ENCODE results near the gene CHRNE. TPM values are rescaled to one million over a fixed set of nuclear protein-coding genes. Genes with fewer than 3 reads are reported as not detected.

The CHRNE gene
- total and polyA plus RNA-seq, 2 of the 4 experiments (the other 2 are of a cell fraction) = under 0.01 to 0.21 TPM

GRCh38 chr17:4950075-4950745 is 47.3 kb upstream of the CHRNE start:
- ChIA-PET POLR2A (ENCODE audit: unreplicated experiment) (interaction anchor here (0.8 to 3.5 kb wide), 3 partner anchors 16 to 117 kb away, joined by 4 to 19 read pairs (median 8); partner anchors contain the start of gene SPAG7), CTCF (no interaction called here)
- peak overlapping the region; percentile 91 for H3K23ac ChIP-seq (ENCODE audit: low read depth, low read length)
- peak overlapping the region; percentile 99 for H3K4ac ChIP-seq (ENCODE audit: low read depth, low read length)
- peak overlapping the region; percentile 97 for H2AK5ac ChIP-seq (ENCODE audit: low read depth, low read length)
- in situ Hi-C loops (cut with MboI; ENCODE audit: low sequenced_read_pairs) (no loop called here), intact Hi-C loops (cut with micrococcal nuclease) (no loop called here), dilution Hi-C loops (cut with HindIII; ENCODE audit: low sequenced_read_pairs, unreplicated experiment) (no loop called here)
- 6% methylated on average over 5 of the region's 52 CpGs; no CpG with 5 or more reads in 1 of the 2 experiments for WGBS, 2 experiments (ENCODE audit: extremely low coverage in 2 of 2, insufficient read length in 1 of 2)
- no peaks in the 10 kb centered on the region for H3K9me3 ChIP-seq (ENCODE audit: control insufficient read depth, insufficient read depth, low read length)
- H4K8ac ChIP-seq (ENCODE audit: low read depth in 2 of 2, low read length in 2 of 2) = peak overlapping the region; percentile 95 to 97
- H4K20me1 ChIP-seq (ENCODE audit: insufficient read depth, low read length) = peaks cover 33% of the 10 kb centered on the region
- peaks cover 23% of the 10 kb centered on the region; the same call in 1 of the 2 replicates for H3K9me1 ChIP-seq (ENCODE audit: insufficient read depth, low read length)
- H2BK120ac ChIP-seq (ENCODE audit: low read depth, low read length) = peak overlapping the region; percentile 89
- peaks cover 34% of the 10 kb centered on the region for H3K4me1 ChIP-seq (ENCODE audit: control insufficient read depth, insufficient read depth, low read length)
- H4K91ac ChIP-seq (ENCODE audit: insufficient read depth, low read depth, low read length) = peak overlapping the region; percentile 94
- peak overlapping the region; percentile 84 for H3K56ac ChIP-seq (ENCODE audit: extremely low read depth, insufficient read depth, low read length)
- H2BK15ac ChIP-seq (ENCODE audit: low read depth, low read length) = peak overlapping the region; percentile 53; the same call in 1 of the 3 replicates
- H3K4me3 ChIP-seq (ENCODE audit: insufficient read depth, low read depth, low read length) = peak overlapping the region; percentile 30
- H3K18ac ChIP-seq (ENCODE audit: low read depth, low read length) = peak overlapping the region; percentile 8
- no peaks in the 10 kb centered on the region for H3K27me3 ChIP-seq (ENCODE audit: control insufficient read depth, insufficient read depth, low read length)
- peaks cover 12 to 30% of the 10 kb centered on the region in 2 experiments; a peak in 3 of 4 replicates for H3K79me1 ChIP-seq (ENCODE audit: low read depth in 1 of 2, low read length in 2 of 2)
- H2BK5ac ChIP-seq (ENCODE audit: low read depth, low read length, poor library complexity, severe bottlenecking) = peak overlapping the region; percentile 57
- peak overlapping the region; percentile 61 for H2BK20ac ChIP-seq (ENCODE audit: low read depth, low read length)
- ATAC-seq (ENCODE audit: low read depth) (peak; percentile 8), DNase-seq (no peak)
- peak overlapping the region; percentile 92 for H3K14ac ChIP-seq (replicated peaks; ENCODE audit: low read depth, low read length)
- H2AK9ac ChIP-seq (replicated peaks; ENCODE audit: low read depth, low read length, poor library complexity) = peak overlapping the region; percentile 98
- peak overlapping the region; percentile 80 for H3K27ac ChIP-seq (ENCODE audit: insufficient read depth, low read length)
- H3K36me3 ChIP-seq (ENCODE audit: control insufficient read depth, insufficient read depth, low read length) = peaks cover 15% of the 10 kb centered on the region
- H4K5ac ChIP-seq (ENCODE audit: low read depth, low read length) = peak overlapping the region; percentile 77
- peak overlapping the region; percentile 60 for H3K9ac ChIP-seq (ENCODE audit: low read depth, low read length)
- H3K4me2 ChIP-seq (ENCODE audit: low read depth, low read length) = peak overlapping the region; percentile 64
- no TSS peak for BruUV-seq (replicated peaks)
- TF ChIP-seq BHLHE40 (IDR thresholded peaks at IDR 0.05; ENCODE audit: low read depth, low read length) (no peak), MAZ (IDR thresholded peaks at IDR 0.05; ENCODE audit: borderline replicate concordance, low read depth, low read length) (no peak), MXI1 (IDR thresholded peaks at IDR 0.05; ENCODE audit: borderline replicate concordance, low read depth, low read length) (no peak), NFE2L2 (IDR thresholded peaks at IDR 0.05; ENCODE audit: low read depth, low read length) (no peak)
- peak overlapping the region; percentile 92 for H2AFZ ChIP-seq (replicated peaks; ENCODE audit: low read length, poor library complexity)
